Hematopoietic multipotent progenitor cell treated with erythropoietin and hydrocortisone succinate and interleukin-3 and kit ligand, for 6 days (in vitro differentiated cells): ENCODE data around the gene GSE1.

Source experiments
- DNase-seq: peaks from one replicate; pipeline ENCODE4 v3.0.0-alpha.2; 2015

Gene GSE1

GRCh38 chr16:85636234-85636812, 23.2 kb downstream of the GSE1 start:
- no peak for DNase-seq

DNA sequence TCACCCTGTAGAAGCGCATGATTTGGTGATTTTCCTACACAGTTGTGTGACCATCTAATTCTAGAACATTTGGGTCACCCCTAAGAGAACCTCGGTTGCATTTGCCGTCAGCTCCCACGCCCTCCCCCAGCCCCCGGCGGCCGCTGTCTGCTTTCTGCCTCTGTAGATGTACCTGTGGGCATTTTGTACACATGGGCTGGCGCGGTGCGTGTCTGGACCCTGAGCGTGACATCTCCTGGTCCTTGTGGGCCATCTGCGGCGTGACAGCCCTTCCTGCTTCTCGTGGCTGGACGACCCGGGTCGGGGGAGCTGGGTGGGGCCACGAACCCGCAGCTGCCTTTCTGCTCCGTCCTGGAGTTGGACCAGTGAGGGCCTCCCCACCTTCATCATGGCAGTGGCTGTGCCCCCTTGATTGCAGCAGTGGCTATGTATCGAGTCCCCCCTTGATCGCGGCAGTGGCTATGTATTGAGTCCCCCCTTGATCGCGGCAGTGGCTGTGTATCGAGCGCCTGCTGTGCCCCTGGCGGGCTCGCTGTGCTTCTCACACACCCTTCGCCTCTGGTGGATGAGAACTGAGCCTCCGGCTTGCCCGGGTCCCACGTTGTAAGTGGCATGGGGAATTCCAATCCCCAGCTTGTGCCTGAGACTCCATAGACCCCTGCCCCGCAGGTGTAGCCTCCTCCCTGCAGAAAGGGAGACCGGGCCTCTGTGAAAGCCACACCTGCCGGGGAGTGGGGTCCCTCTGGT, 24.1 kb downstream of the GSE1 start:
- no peak for DNase-seq

- no peak for DNase-seq
Measured at GRCh38 chr16:85637808-85638647, 24.9 kb downstream of the GSE1 start.

DNA sequence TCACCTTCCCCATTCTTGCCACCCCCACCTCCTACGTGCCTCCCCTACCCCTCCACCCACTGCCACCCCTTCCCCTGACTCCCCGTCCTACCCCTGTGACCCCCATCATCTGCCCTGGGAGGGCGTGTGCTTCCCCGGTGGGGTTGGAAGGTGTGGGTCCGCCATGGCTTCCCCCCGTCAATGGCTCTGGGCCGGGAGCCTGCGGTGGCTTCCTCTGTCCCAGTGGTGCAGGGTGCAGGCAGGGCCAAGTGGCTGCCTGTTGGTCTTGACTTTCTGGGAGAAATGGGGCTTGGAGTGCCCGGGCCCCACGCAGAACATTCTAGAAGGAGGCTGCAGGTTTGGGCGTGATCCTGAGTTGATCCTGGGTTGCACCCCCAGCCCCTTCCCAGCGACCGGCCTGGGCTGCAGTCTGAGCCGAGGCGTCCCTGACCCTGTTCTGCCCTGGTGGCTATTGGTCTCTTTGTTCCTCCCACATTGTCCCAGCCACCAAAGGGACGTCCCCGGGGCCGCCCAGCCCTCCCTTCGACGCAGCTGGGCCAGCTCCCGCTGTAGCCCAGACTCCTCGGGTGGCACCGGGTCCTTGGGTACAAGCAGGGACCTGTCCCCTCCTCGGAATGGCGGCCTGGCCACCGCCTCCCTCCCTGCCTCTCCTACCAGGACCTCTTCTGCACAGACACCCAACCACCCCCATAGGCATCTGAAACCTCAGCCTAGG, 25.7 kb downstream of the GSE1 start:
- DNase-seq: no peak

- DNase-seq: no peak
Measured at GRCh38 chr16:85639529-85640253, 26.6 kb downstream of the GSE1 start.

- DNase-seq: no peak
Measured at GRCh38 chr16:85640254-85640558, 27.1 kb downstream of the GSE1 start.

DNA sequence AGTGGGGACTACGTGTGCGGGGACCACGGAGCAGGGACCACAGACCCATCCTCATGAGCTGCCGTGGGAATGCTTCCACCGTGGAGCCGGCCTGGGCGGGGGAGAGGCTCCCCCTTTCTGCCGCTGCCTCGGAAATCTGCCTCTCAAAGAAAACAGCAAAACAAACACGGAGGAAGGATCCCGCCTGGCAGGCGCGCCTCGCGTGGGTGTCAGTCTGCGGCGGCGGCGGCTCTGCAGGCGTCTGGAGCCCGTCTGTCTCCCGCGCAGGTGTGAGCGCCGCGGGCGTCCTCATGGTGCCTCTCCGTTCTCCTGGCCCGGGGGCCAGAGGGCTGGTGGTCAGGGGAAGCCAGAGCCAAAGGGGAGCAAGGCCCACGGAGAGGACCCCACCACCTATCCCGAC, 27.5 kb downstream of the GSE1 start:
- no peak for DNase-seq

DNA sequence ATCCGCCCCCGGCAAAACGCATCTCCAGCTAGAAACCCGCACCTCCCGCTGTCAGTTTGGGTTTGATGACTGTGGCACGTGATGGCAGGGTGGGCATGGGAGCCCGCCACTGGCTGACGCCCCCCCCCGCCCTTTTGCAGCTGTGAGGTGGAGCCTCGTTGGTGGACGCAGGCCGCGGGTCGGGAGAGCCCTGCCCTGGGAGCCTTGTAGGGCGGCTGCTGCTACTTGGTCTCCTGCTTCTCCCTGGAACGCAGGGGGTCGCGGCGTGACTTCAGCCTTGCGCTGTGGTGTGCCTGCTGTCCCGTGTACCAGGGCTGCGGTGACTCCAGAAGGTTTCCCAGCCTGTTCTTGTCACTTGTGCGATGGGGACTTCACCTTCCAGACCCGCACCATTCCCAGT, 28.2 kb downstream of the GSE1 start:
- DNase-seq: no peak

- no peak for DNase-seq
Measured at GRCh38 chr16:85641776-85642176, 28.7 kb downstream of the GSE1 start.

DNA sequence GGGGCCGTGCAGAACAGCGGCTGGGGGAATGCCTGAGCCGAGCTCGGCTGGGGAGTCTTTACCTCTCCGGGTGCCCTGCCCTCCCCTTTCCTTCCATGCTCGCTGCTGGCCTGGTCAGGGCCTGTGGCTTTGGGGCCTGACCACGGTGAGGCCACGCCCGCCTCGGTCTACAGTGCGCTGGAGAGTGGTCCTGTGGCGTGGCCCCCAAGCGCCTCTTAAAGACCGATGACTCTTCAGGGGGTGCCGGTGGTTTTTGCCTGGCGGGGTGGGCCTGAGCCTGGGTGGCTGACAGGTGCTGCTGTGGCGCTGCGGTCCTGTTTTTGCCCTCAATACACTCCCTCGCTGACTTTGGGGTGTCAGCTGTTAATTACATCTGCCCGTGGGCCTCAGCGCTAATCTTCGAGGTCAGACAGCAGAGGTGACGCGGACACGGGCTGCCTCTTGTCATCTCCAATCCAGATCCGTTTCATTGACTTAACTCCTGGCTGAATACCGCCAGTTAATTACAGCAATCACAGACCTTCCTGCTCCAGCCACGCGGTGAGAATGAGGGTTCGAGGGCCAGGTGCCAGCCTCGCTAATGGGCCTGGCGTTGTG, 29.7 kb downstream of the GSE1 start:
- peak; percentile 44 for DNase-seq

GRCh38 chr16:85643631-85644030, 30.5 kb downstream of the GSE1 start:
- DNase-seq: no peak

GRCh38 chr16:85644093-85644712, 31.1 kb downstream of the GSE1 start:
- DNase-seq: no peak

GRCh38 chr16:85645021-85645589, 32.0 kb downstream of the GSE1 start:
- peak; percentile 72 for DNase-seq

DNA sequence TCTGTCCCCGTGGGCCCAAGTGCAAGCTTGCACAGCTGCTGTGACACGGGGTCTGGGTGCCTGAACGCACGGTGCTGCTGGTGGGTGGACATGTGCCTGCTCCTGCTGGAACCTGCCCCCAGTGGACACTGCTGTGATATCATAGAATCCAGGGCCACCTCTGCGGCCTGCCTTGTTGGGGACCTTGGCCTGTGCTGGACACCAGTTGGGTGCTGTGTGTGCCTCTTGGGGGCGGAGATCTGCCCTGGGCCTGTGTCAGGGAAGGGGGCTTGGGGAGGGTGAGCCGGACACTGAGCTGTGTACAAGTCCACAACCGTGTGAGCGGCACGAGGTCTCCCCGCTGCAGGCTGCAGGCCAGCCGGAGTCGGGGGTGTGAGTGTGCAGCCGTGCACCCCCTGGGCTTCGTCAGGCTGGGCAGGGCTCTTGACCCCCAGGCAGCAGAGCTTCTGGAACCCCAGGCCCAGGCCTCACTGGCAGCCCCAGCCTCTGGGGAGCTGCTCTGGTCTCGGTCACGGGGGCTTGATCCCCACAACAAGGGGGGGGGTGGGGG, 33.3 kb downstream of the GSE1 start:
- DNase-seq: no peak

- DNase-seq: no peak
Measured at GRCh38 chr16:85646976-85647375, 33.9 kb downstream of the GSE1 start.

- no peak for DNase-seq
Measured at GRCh38 chr16:85648070-85648714, 35.1 kb downstream of the GSE1 start.

GRCh38 chr16:85648805-85649204, 35.7 kb downstream of the GSE1 start:
- DNase-seq: no peak

- DNase-seq: no peak
Measured at GRCh38 chr16:85649411-85650134, 36.5 kb downstream of the GSE1 start.

- no peak for DNase-seq
Measured at GRCh38 chr16:85650135-85650843, 37.2 kb downstream of the GSE1 start.
